HEK293 (cell line): ENCODE measurements around the gene ZNF354B.

ENCODE experiments used
- BCL11B ChIP-seq: fragments of 450-650 bp; formaldehyde crosslinking; IDR thresholded peaks from 2 replicates; pipeline ENCODE4 v1.5.1; 2016; ENCODE audit warnings: low read depth, missing biosample characterization, missing genetic modification characterization
- KLF1 ChIP-seq: fragments of 450-650 bp; formaldehyde crosslinking; IDR thresholded peaks from 2 replicates; pipeline ENCODE4 v1.5.1; 2016; ENCODE audit warnings: missing biosample characterization, missing genetic modification characterization
- KLF16 ChIP-seq: fragments of 450-650 bp; formaldehyde crosslinking; IDR thresholded peaks from 2 replicates; pipeline ENCODE4 v1.5.1; 2017; ENCODE audit warnings: missing biosample characterization, missing genetic modification characterization
- OSR2 ChIP-seq: fragments of 450-650 bp; formaldehyde crosslinking; IDR thresholded peaks from 2 replicates; pipeline ENCODE4 v1.5.1; 2016; ENCODE audit warnings: missing biosample characterization, missing genetic modification characterization
- OVOL3 ChIP-seq: fragments of 450-650 bp; formaldehyde crosslinking; IDR thresholded peaks from 2 replicates; pipeline ENCODE4 v1.5.1; 2016; ENCODE audit warnings: missing biosample characterization, missing genetic modification characterization
- TCF7L2 ChIP-seq: IDR thresholded peaks from 2 replicates; pipeline ENCODE4 v1.6.1; 2011; ENCODE audit warnings: low read depth, mild to moderate bottlenecking, inconsistent platforms, low read length, moderate library complexity, borderline replicate concordance
- ZBTB10 ChIP-seq: fragments of 450-650 bp; formaldehyde crosslinking; IDR thresholded peaks from 2 replicates; pipeline ENCODE4 v1.5.1; 2016; ENCODE audit warnings: missing biosample characterization, missing genetic modification characterization
- ZBTB11 ChIP-seq: fragments of 450-650 bp; formaldehyde crosslinking; conservative IDR thresholded peaks from 2 replicates; pipeline ENCODE4 v1.5.1; 2016; ENCODE audit warnings: low read depth, missing biosample characterization, missing genetic modification characterization
- ZFP3 ChIP-seq: fragments of 450-650 bp; formaldehyde crosslinking; IDR thresholded peaks from 2 replicates; pipeline ENCODE4 v1.5.1; 2016; ENCODE audit warnings: low read depth, missing biosample characterization, missing genetic modification characterization
- ZNF19 ChIP-seq: fragments of 450-650 bp; formaldehyde crosslinking; IDR thresholded peaks from 2 replicates; pipeline ENCODE4; 2016; ENCODE audit warnings: missing biosample characterization, missing genetic modification characterization, low read depth
- ZNF211 ChIP-seq: fragments of 450-650 bp; formaldehyde crosslinking; IDR thresholded peaks from 2 replicates; pipeline ENCODE4 v1.5.1; 2016; ENCODE audit warnings: low read depth, missing biosample characterization, missing genetic modification characterization
- ZNF239 ChIP-seq: fragments of 450-650 bp; formaldehyde crosslinking; IDR thresholded peaks from 2 replicates; pipeline ENCODE4 v1.5.1; 2016; ENCODE audit warnings: missing biosample characterization, missing genetic modification characterization
- ZNF266 ChIP-seq: fragments of 450-650 bp; formaldehyde crosslinking; IDR thresholded peaks from 2 replicates; pipeline ENCODE4 v1.5.1; 2016; ENCODE audit warnings: missing biosample characterization, missing genetic modification characterization, low read depth
- ZNF324 ChIP-seq: fragments of 450-650 bp; formaldehyde crosslinking; IDR thresholded peaks from 2 replicates; pipeline ENCODE4 v1.5.1; 2016; ENCODE audit warnings: missing biosample characterization, missing genetic modification characterization
- ZNF362 ChIP-seq: fragments of 450-650 bp; formaldehyde crosslinking; IDR thresholded peaks from 2 replicates; pipeline ENCODE4 v1.5.1; 2016; ENCODE audit warnings: missing biosample characterization, missing genetic modification characterization
- ZNF433 ChIP-seq: fragments of 450-650 bp; formaldehyde crosslinking; IDR thresholded peaks from 2 replicates; pipeline ENCODE4 v1.5.1; 2016; ENCODE audit warnings: missing biosample characterization, missing genetic modification characterization, low read depth
- ZNF521 ChIP-seq: fragments of 450-650 bp; formaldehyde crosslinking; IDR thresholded peaks from 2 replicates; pipeline ENCODE4 v1.5.1; 2017; ENCODE audit warnings: missing biosample characterization, mild to moderate bottlenecking, missing genetic modification characterization
- ZNF530 ChIP-seq: fragments of 450-650 bp; formaldehyde crosslinking; IDR thresholded peaks from 2 replicates; pipeline ENCODE4 v1.5.1; 2016; ENCODE audit warnings: low read depth, missing biosample characterization, missing genetic modification characterization
- ZNF558 ChIP-seq: fragments of 450-650 bp; formaldehyde crosslinking; IDR thresholded peaks from 2 replicates; pipeline ENCODE4 v1.5.1; 2016; ENCODE audit warnings: missing biosample characterization, missing genetic modification characterization
- ZNF596 ChIP-seq: fragments of 450-650 bp; IDR thresholded peaks from 2 replicates; pipeline ENCODE4 v1.5.0; 2018; ENCODE audit warnings: missing biosample characterization, mild to moderate bottlenecking, missing genetic modification characterization, moderate library complexity
- ZNF621 ChIP-seq: fragments of 450-650 bp; formaldehyde crosslinking; IDR thresholded peaks from 2 replicates; pipeline ENCODE4 v1.5.1; 2017; ENCODE audit warnings: missing biosample characterization, missing genetic modification characterization
- ZNF626 ChIP-seq: fragments of 450-650 bp; sonication (Bioruptor Pico); formaldehyde crosslinking; IDR thresholded peaks from 2 replicates; pipeline ENCODE4 v1.5.1; 2018; ENCODE audit warnings: missing biosample characterization, missing genetic modification characterization, inconsistent platforms
- ZNF747 ChIP-seq: fragments of 450-650 bp; formaldehyde crosslinking; IDR thresholded peaks from 2 replicates; pipeline ENCODE4 v1.5.1; 2016; ENCODE audit warnings: missing biosample characterization, missing genetic modification characterization
- ZNF830 ChIP-seq: fragments of 450-650 bp; IDR thresholded peaks from 2 replicates; pipeline ENCODE4 v1.5.0; 2018; ENCODE audit warnings: missing biosample characterization, missing genetic modification characterization, low read depth, mild to moderate bottlenecking, moderate library complexity
- ZNF837 ChIP-seq: fragments of 450-650 bp; formaldehyde crosslinking; IDR thresholded peaks from 2 replicates; pipeline ENCODE4 v1.5.1; 2016; ENCODE audit warnings: missing biosample characterization, missing genetic modification characterization
- ZSCAN16 ChIP-seq: fragments of 450-650 bp; formaldehyde crosslinking; IDR thresholded peaks from 2 replicates; pipeline ENCODE4 v1.5.1; 2016; ENCODE audit warnings: missing biosample characterization, missing genetic modification characterization
- ZSCAN4 ChIP-seq: fragments of 450-650 bp; formaldehyde crosslinking; IDR thresholded peaks from 2 replicates; pipeline ENCODE4 v1.5.1; 2017; ENCODE audit warnings: missing biosample characterization, missing genetic modification characterization
- ZSCAN5A ChIP-seq: fragments of 450-650 bp; formaldehyde crosslinking; IDR thresholded peaks from 2 replicates; pipeline ENCODE4 v1.5.1; 2016; ENCODE audit warnings: missing biosample characterization, missing genetic modification characterization

The ZNF354B gene

GRCh38 chr5:178859625-178860521, at the start of gene ZNF354B (continued):
- 0 out of 2 replicates have a peak, but pooled peaks have one; percentile 37 for TF ChIP-seq ZNF324 (tag by site-specific recombination)
- TF ChIP-seq ZBTB11 (tag by site-specific recombination): peak; percentile 53
- no peak for TF ChIP-seq ZNF596 (tag by site-specific recombination)
- no peak for TF ChIP-seq ZFP3 (tag by site-specific recombination)
- no peak for TF ChIP-seq ZNF239 (tag by site-specific recombination)
- TF ChIP-seq KLF16 (tag by site-specific recombination): no peak
- no peak; the same call in 1 of the 2 replicates for TF ChIP-seq ZNF558
- TF ChIP-seq OVOL3 (tag by site-specific recombination): no peak
- 0 out of 2 replicates have a peak, but pooled peaks have one; percentile 45 for TF ChIP-seq ZBTB10
- TF ChIP-seq ZNF747: no peak
- no peak for TF ChIP-seq ZNF830 (tag by site-specific recombination)
- TF ChIP-seq ZSCAN4 (tag by site-specific recombination): no peak
- no peak for TF ChIP-seq ZNF266 (tag by site-specific recombination)
- TF ChIP-seq ZNF626 (tag by site-specific recombination): 0 out of 2 replicates have a peak, but pooled peaks have one; percentile 66
- TF ChIP-seq ZNF19: no peak
- TF ChIP-seq ZSCAN16: no peak
- no peak for TF ChIP-seq BCL11B
- TF ChIP-seq ZNF211: no peak
- no peak for TF ChIP-seq ZNF362 (tag by site-specific recombination)
- TF ChIP-seq TCF7L2: no peak
- no peak for TF ChIP-seq ZNF530
- TF ChIP-seq ZNF837 (tag by site-specific recombination): no peak
- no peak for TF ChIP-seq ZNF521 (tag by site-specific recombination)
- TF ChIP-seq ZNF621 (tag by site-specific recombination): no peak
- no peak for TF ChIP-seq ZSCAN5A
- no peak for TF ChIP-seq OSR2
- no peak for TF ChIP-seq ZNF433
- no peak for TF ChIP-seq KLF1 (tag by site-specific recombination)
